NCI-H1417 treated with DMSO at 0.1 percent for 48 hours (cell line): ENCODE measurements around the gene NPNT.

ENCODE experiments used
- DNase-seq: peaks from one replicate; lab custom pipeline; 2025; lab: John Stamatoyannopoulos, UW

The NPNT gene

DNA sequence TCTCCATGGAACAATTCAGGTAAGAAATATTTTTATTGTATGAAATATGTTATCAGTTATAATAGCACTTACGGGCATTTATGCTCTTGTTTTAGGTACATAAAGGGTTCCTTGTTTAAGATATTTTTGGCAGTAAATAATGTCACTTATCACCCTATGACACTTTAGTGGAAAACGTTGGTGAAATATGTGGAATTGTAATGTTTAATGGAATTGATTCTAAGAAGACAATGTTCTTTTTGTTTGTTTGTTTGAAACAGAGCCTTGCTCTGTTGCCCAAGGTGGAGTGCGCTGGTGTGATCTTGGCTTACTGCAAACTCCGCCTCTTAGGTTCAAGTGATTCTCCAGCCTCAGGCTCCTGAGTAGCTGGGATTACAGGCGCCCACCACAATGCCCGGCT, 17.4 kb downstream of the NPNT start:
- no peak for DNase-seq

DNA sequence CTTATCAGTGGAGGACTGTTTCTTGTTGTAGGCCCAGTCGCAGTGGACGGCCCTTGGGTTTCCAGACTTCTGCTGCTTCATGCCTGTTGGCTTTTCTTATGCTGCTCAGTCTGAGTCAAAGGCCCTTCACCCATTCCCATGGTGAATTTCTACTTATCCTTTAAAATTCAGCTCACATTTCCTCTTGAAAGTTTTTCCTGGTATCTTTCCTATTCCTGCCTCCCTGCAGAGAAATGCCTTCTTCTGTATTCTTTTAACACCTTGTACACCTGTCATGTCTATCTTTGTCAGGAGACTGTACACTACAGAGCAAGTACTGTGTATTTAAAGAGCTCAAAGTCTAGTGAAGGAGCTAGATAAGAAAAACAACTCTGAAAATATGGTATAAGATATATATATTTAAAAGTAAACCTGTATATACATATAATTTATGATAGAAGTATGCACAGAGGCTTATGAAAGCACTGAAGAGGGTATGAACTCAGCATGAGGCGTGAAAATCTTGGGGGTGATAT, 22.0 kb downstream of the NPNT start:
- no peak for DNase-seq

DNA sequence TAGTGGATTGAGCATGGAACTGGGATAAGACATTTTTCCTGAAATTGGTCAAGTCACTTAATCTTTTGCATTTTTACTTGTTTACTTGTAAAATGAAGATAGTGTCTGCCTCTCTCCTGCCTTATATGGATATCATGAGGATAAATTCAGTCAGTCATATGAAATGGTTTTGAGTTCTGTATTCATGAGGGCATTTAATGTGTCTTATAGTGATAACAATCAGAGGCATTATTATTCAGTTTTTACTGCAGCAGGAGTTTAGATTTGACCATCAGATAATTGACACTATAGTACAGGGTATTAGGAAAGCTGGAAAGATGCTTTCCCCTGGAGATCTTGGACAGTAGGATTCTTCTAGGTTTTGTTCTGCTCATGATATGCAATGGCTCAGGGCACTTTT, 26.0 kb downstream of the NPNT start:
- DNase-seq: no peak

DNA sequence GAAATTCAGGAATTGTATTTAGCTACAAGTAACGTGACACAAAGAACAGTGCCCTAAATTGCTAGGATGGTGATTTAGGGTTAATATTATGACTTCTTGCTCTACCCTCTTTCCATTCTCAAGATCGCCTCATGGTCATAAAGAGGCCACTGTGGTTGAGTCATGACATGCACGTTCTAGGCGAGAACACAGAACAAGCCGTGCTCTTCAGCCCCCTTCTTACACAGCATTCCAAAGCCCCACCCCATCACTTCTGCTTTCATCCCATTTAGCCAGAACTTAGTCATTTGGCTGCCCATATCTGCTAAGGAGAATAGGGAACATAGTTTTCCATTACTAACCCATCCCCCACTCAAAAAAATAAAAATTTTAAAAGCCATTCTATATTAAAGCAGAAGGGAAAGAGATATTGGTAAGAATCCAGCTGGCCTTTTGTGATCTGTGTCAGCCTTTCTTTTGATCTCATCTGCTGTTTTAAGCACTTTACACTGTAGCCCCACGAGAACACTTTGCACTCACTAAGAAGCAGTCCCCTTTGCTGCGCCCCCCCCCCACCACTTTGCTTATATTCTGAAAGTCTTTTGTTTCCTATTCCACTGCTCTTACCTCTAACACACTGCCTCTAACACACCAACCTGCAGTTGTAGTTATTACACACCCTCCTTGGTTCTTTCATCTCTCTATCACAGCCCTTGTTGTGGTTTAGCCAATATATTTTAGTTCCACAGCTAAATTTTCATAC, 28.4 kb downstream of the NPNT start:
- no peak for DNase-seq

DNA sequence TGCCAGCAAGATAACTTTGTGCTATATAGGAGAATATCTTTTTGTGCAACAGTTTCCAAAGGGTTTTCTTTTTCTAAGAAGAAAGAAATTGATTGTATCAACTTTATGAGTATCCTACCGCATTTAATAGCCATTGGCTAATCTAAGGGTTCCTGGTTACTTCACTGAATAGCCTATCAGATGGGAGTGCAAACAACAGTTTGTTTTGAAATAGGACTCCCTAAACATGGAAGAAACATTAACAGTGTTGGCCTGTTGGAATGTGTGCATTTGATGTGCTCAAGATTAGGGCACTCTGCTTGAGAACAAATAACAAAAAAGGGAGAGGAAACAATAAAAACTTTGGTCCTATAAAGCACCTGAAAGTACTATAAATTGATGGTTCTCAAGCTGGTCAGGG, 29.1 kb downstream of the NPNT start:
- no peak for DNase-seq

DNA sequence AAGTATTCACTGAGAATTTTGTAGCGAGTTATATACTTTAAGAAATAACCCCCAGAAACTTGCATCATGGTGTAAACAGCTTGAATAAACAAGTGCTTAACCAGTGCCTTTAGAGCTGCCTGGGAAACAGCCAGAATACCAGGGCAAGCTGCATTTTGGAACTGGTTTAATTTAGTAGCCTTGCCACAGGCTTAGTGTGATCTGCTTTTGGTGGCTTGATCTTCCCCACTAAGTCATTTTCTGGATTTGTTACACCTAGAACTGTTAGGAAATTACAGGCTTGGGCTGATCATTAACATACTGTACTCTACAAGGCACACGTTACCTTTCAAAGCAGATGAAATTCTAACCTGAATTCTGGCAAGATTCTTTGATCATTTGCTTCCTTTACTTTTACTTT, 35.4 kb downstream of the NPNT start:
- DNase-seq: no peak

DNA sequence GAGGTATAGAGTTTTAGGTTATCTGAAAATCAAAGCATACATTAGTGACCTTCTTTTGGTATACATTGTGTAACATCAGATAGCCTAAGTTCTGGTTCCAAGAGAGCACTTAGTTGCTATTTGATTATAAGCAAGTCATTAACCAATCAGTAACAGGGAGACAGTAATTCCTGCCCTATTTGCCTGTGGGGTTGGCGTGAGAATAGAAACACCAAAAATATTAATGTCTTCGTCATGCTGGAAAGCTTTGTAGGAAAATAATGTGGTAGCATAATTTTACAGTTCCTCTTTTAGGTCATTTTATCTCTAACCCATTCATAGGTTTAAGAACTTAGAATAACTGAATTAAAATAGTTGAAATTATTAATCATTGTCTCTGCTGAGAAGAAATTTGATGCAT, 37.8 kb downstream of the NPNT start:
- DNase-seq: no peak

DNA sequence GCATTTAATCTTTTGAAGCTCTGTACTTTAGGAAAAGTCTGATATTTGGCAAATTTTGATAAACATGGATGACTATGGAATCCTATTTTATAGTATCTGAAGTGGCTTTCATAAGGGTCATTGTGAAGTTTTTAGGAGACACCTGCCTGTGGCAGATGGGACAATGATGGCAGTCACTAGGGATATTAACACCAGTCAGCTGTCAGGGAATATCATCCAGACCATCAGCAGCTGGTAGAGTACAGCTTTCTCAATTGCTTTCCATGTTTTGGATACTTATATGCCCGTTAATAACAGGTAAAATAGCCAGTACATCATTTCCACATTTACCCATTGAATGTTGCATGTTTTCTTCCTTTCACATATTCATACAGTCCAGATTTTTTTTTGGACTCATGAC, 39.1 kb downstream of the NPNT start:
- no peak for DNase-seq

DNA sequence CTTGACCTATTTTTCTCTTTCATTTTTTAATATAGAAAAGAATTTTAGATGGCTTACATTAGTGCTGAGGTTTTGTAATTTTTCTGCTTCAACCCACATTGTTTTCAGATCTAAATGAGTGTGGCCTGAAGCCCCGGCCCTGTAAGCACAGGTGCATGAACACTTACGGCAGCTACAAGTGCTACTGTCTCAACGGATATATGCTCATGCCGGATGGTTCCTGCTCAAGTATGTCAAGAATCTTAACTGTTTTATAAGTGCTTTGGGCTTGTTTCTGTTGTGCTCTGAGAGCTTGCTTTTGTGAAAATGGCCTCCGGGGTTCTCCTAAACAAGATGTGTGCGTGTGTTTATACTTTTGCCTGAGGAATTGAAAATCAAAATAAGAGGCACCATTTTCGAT, 41.6 kb downstream of the NPNT start:
- no peak for DNase-seq

DNA sequence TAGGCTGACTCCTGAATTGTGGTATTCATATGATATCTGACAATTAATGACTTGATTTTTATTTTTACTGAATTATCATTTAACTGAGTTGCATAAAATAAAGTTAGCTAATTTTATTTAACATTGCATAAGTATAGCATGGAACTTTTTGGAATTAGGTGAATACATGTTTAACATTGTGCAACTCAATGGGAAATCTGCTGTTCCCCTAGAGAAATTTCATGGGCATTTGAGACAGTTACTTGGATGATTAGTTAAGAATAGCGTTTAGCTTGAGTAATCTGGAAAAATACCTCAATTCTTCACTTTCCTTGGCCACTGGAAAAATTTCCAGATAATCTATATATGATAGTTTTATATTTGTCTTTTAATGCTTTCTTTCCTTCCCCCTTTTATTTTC, 42.5 kb downstream of the NPNT start:
- DNase-seq: no peak

DNA sequence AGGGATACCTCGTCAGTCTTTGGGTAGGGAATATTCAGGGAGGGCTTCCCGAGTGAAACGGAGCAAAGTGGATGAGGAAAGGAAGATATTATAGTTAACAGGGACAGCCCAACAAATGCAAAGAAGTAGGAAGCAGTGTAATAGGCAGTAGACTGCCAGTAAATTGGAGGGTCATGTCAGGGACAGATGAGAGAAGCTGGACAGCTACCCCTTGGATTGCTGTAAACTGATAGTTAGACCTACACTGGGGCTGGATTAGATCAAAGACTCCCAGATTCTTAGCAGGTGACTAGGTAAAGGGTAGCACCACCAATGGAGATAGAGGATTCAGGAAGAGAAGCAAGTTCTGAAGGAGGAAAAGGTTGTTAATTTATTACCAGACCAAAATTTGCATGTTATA, 48.0 kb downstream of the NPNT start:
- no peak for DNase-seq

DNA sequence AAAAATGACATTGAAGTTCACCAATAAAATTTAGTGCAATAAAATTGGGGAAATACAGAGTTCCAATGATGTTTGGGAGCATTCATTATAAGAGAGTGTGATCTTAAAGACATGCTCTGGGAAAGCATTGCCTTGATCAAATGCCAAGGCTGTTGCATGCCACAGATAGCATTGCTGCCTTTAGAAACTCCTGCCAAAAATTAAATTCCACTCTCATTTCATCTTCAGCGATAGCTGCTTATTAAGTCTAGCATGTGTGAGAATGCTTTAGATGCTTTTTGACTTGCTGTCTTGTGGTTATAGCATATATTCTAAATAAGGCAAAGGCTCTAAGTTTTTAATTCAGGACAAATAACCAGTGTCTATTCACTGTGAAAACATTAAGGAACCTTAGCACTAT, 49.3 kb downstream of the NPNT start:
- DNase-seq: no peak

DNA sequence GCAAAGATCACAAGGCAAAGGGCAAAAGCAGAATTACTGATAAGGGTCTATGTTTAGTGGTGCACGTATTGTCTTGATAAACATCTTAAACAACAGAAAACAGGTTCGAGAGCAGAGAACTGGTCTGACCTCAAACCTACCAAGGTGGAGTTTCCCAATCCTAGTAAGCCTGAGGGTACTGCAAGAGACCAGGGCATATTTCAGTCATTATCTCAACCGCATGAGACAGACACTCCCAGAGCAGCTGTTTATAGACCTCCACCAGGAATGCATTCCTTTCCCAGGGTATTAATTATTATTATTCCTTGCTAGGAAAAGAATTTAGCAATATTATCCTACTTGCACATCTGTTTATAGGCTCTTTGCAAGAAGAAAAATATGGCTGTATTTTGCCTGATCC, 51.5 kb downstream of the NPNT start:
- DNase-seq: no peak

DNA sequence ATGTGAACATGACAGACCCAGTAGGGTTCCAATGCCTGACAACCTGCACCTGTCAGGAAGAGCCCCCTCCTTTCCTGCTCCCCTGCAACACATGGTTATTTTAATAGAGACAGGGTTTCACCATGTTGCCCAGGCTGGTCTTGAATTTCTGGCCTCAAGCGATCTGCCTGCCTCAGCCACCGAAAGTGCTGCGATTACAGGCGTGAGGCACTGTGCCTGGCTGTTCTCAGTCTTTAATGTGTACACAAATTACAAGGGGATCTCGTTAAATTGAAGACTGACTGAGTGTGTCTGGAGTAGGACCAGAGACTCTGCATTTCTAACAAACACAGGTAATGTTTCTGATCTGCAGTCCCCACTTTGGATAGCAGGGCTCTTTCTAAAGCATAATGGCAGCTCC, 55.4 kb downstream of the NPNT start:
- no peak for DNase-seq

DNA sequence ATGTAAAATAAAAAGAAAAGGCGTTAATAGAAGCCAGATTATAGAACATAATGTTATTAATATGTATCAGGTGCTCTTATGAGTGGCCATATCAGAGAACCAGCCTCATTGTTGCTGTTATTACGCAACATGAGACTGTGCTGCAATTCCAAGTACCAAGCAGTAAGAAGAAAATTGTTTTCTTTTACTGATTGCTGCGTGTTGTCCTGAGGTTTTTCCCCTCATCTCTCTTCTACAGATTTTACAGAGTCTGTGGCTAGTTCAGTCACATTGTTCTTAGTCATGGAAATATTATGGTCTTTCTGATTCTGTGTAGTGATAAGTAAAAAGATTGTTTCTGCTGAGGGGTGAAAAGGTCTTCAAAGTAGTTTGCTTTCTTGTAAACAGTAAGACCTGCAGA, 55.9 kb downstream of the NPNT start:
- DNase-seq: no peak

DNA sequence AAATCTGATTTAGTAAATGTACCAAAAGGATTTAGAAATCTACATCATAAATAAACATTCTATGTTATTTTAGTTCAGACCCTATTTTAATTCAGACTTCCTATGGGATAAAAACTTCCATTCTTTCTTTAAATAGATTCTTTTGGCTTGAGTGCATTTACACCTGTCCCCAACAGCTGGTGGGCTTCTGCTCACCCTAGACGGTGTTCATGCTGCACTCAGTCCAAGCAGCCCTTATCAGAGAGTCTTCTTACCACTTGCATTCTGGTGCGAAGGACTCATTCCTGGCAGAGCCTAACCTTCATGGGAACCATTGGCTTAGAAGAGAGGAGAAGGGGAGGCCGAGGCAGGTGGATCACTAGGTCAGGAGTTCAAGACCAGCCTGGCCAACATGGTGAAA, 57.3 kb downstream of the NPNT start:
- no peak for DNase-seq

DNA sequence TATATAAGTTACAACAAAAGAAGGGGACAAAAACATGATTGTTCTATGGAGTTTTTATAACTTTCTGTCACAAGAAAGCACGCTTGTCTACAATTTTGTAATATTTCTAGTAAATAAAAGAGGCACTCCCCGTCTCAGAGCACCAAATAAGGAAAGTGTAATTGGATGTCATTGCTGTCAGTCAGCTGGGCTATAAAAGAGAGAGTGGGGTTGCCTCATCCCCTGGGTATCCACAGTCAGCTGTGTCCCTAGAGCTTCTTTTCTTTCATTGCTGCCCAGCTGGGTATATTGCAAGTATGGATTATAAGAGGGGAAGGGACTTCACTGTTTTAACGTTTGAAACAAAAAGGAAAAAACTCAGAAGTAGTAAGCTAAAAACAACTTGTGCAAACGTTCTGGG, 61.3 kb downstream of the NPNT start:
- no peak for DNase-seq

DNA sequence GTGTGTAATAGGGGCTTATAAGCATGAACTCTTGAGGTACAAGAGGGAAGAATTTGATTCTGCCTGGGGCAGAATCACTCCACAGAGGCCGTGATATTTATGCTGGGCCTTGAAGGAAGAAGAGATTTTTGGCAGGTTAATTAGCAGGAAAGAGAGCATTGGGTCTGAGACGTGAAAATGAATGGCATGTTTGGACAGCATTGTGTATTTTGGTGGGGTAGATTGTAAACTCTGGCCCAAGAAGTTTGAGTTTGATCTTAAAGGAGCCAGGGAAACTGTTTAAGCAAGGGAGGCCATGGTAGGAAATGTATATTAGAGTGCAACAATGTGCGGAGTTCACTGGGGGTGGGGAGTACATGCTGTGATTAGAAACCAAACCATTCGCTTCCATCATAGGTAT, 62.4 kb downstream of the NPNT start:
- no peak for DNase-seq

DNA sequence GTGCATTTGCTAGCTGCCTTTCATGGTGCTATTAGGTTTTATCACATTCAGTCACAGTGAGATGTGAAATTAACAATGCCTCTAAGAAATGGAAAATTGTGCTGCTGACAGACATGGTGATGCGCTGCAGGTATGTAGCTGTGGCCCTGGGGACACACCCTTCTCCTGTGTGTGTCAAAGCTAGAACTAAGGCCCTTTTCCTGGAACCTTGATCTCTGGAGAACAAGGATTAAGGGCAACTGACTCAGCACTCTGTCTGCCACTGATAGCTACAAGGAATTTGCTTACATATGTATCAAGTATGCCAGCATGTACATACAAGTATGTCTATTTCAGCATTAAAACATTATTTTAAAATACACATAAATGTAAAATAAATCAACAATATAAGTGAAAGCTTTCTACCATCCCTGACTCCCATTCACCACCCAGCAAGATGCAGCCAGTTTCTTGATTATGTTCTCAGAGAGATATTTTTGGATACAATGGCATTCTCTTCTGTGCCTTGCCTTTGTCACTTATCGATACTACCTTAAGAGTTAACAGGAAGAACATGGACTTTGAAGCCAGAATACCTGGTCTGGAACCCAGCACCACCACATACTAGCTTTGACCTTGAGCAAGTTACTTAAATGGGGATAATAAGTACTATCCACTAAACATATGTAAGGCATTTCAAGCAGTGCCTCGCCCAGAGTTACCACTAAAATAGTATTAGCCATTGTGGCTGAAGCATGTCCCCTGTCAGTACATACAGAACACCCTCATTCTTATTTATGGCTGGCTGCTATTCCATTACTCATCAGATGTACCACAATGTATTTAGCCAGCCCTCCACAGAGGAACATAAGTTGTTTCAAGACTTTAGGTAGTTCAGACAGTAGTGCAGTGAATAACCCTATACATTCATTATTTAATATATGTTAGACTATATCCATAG, 68.5 kb downstream of the NPNT start:
- no peak for DNase-seq

DNA sequence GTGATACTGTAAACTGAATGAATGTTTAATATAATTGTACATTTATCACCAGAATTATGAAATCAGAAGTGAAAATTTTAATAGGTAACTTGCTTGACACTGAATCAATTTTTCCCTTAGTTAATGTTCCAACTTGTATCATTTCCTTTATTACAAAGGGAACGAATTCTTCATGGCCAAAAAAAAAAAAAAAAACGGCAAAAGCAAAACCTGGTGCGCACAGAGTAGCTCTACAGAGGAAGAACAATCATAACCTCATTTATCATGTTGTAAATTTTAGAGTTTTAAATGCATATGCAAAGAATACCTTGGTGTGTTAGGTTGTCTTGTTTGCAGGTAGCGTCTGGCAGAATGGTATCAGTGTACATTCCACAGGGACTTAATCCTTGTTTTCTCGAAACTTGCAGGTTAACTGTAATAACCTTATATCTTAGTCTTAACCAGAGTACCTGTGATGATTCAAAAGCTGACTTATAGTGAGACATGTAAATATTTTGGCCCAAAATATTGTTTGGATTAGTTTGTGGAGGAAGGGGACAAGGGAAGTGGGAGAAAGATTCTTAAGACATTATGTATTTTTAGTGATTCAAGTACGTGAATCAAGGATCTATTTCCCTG, 70.0 kb downstream of the NPNT start:
- DNase-seq: no peak

DNA sequence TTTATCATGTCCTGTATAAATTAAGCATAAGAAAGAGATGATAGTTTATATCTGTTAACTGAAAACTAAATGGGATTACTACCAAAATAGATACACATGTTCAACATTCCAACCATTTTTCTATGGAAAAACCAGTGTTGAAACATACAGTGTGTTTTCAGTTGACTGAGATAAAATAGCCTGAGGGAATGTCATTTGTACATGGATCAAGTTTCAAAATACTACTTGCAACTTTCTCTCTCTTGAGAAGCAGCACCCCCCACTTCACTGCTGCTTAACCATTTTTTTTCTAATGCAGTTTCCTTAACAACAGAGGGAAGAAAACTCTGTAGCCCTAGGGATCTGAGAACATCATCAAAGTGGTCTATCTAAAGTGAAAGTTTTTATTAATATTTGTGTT, 70.8 kb downstream of the NPNT start:
- DNase-seq: no peak

DNA sequence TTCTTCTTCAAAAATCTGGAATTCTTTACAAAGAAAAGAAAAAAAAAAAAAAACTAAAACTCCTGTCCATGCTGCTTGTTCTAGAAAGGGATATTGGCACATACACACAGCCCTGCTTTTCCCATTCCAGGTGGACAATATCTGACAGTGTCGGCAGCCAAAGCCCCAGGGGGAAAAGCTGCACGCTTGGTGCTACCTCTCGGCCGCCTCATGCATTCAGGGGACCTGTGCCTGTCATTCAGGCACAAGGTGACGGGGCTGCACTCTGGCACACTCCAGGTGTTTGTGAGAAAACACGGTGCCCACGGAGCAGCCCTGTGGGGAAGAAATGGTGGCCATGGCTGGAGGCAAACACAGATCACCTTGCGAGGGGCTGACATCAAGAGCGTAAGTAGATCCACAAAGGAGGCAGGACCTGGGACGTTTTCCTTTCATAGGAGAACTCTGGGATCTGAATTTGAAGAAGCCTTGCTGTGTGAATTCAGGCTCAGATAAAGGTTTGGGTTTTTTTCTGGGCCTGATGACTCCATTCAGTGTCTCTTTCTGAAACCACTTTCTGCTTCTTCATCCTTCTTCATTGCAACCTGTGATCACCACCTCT, 71.9 kb downstream of the NPNT start:
- DNase-seq: no peak
